ENCODE data around the gene ERG28.
A peak's percentile ranks its signal among the peaks of the same experiment; 100 is the strongest.

The ERG28 gene

GRCh38 chr14:75658957-75659356 is 1.7 kb downstream of the ERG28 start:
- DNase-seq (ENCODE audit: low spot score) = no peak

GRCh38 chr14:75657331-75657730 is 3.3 kb downstream of the ERG28 start:
- no peak for DNase-seq (ENCODE audit: low spot score)

- no peak for DNase-seq (ENCODE audit: low spot score)
These were observed 5.4 kb downstream of the ERG28 start for GRCh38 chr14:75655235-75655634.

GRCh38 chr14:75654127-75654732 is 6.4 kb downstream of the ERG28 start:
- DNase-seq (ENCODE audit: low spot score) = peak; percentile 70

GRCh38 chr14:75653563-75653962 is 7.1 kb downstream of the ERG28 start:
- no peak for DNase-seq (ENCODE audit: low spot score)

GRCh38 chr14:75650253-75651058 is 10.2 kb downstream of the ERG28 start:
- no peak for DNase-seq (ENCODE audit: low spot score)

- no peak for DNase-seq (ENCODE audit: low spot score)
These were observed 10.9 kb downstream of the ERG28 start for GRCh38 chr14:75649773-75650172.

- no peak for DNase-seq (ENCODE audit: low spot score)
These were observed 11.3 kb downstream of the ERG28 start for GRCh38 chr14:75649337-75649736.

- peak; percentile 29 for DNase-seq (ENCODE audit: low spot score)
These were observed 12.4 kb downstream of the ERG28 start for GRCh38 chr14:75648066-75648838.

- DNase-seq (ENCODE audit: low spot score) = no peak
These were observed 13.0 kb downstream of the ERG28 start for GRCh38 chr14:75647640-75648039.

GRCh38 chr14:75646762-75647161 is 13.9 kb downstream of the ERG28 start:
- DNase-seq (ENCODE audit: low spot score) = no peak

- no peak for DNase-seq (ENCODE audit: low spot score)
These were observed 15.6 kb downstream of the ERG28 start for GRCh38 chr14:75645056-75645455.

GRCh38 chr14:75643985-75644384 is 16.7 kb downstream of the ERG28 start:
- DNase-seq (ENCODE audit: low spot score) = no peak

GRCh38 chr14:75640876-75641275 is 19.8 kb downstream of the ERG28 start:
- DNase-seq (ENCODE audit: low spot score) = no peak

- DNase-seq (ENCODE audit: low spot score) = no peak
These were observed 24.5 kb downstream of the ERG28 start for GRCh38 chr14:75636100-75636692.

GRCh38 chr14:75634848-75635247 is 25.8 kb downstream of the ERG28 start:
- DNase-seq (ENCODE audit: low spot score) = peak; percentile 2

- no peak for DNase-seq (ENCODE audit: low spot score)
These were observed 29.2 kb downstream of the ERG28 start for GRCh38 chr14:75631453-75631831.

- no peak for DNase-seq (ENCODE audit: low spot score)
These were observed 29.8 kb downstream of the ERG28 start for GRCh38 chr14:75630695-75631452.

- DNase-seq (ENCODE audit: low spot score) = no peak
These were observed 31.9 kb downstream of the ERG28 start for GRCh38 chr14:75628816-75629215.

GRCh38 chr14:75627406-75627805 is 33.3 kb downstream of the ERG28 start:
- DNase-seq (ENCODE audit: low spot score) = no peak

- no peak for DNase-seq (ENCODE audit: low spot score)
These were observed 33.8 kb downstream of the ERG28 start for GRCh38 chr14:75626863-75627262.

GRCh38 chr14:75626396-75626795 is 34.3 kb downstream of the ERG28 start:
- DNase-seq (ENCODE audit: low spot score) = no peak

All from LoVo (cell line).